ENCODE results near the gene KHK.
A peak's percentile ranks its signal among the peaks of the same experiment; 100 is the strongest.

KHK gene

DNA sequence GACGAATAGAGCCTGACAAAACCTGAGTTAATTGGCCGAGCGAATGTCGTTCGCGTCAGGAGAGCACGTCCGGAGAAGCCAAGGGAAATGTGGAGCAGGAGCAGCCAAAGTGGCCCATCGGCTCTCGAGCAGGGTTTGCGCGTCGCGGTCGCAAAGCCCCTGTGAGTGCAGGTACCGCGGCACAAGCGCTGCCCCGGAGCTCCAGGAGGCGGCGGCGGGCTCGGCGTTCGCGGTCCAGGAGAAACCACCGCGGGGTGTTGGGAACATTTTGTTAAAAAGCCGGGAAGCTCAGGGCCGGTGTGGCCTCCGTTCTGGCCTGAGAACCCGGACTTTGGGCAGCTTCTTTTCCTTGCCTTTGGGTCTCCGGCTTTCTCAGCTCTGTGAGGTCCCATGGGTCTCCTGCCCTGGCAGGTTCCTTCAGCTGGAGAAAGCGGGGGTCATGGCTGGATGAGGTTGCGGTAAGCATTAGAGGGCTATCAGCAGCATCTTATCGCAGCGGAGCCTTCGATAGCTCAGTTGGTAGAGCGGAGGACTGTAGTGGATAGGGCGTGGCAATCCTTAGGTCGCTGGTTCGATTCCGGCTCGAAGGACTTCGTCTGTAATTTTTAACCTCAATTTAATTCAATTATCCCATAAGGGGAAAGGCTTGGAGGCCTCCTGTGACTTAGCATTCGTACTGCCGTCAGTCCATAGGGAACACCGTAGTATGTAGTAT is 36.1 kb upstream of the KHK start:
- H3K9me3 ChIP-seq (ENCODE audit: insufficient read depth, low read depth, low read length) = no peaks in the 10 kb centered on the region
- no peak overlapping the region for H3K27ac ChIP-seq (ENCODE audit: low read length)
- no peaks in the 10 kb centered on the region for H3K4me1 ChIP-seq (ENCODE audit: insufficient read depth, low read length)
- H3K4me3 ChIP-seq (ENCODE audit: low read length) = peak overlapping the region; percentile 73
- H3K36me3 ChIP-seq (ENCODE audit: insufficient read depth, low read depth, low read length) = peaks cover 21% of the 10 kb centered on the region
- peak overlapping the region; percentile 80 for H3K9ac ChIP-seq (ENCODE audit: low read depth, low read length)
- H3K27me3 ChIP-seq (ENCODE audit: insufficient read depth, low read length) = no peaks in the 10 kb centered on the region

DNA sequence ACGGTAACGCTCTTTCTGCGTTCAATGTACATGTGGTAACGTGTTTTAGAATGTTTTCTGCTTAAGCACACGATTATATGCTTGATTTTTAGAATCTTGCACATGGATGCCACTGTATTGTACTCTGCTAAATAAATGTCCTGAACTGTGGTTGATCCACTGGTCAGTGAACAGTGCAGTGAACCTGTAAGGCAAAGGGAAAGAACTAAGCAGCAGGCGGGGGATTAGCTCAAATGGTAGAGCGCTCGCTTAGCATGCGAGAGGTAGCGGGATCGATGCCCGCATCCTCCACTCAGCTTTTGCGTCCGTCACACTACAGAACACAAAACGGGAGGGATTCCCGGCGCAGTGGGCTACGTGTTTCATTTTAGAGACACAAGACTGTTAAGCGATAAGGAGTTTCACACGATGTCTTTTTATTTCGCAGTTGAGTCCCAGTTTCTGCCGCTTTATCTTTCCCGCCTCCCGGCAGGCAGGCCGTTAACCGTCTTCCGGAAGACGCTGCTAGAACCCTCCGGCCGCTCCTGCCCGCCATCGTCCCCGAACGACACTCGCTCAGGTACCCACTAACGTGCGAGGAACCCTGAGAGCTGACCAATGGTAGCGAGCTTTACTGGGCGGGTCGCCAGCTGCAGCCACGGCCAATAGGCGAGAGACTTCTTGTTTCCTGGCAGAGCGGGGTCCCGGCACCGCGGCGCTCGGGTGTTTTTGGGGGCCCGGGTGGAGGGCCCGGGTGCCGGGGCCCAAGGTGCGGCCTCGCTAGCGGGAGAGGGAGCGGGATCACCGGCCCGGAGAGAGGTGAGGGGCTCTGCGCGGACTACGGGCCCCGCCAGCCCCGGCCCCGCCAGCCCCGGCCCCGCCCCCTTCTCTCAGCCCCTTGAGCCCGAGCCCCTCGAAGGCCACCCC is 35.3 kb upstream of the KHK start, which contains the start of gene AGBL5:
Gene AGBL5 (plus strand): TSS at position 673 of the 906 bp plus-strand sequence. CDS start 1,291 bp downstream, outside the sequence.
- H3K4me3 ChIP-seq (ENCODE audit: low read length) = peak within 1 kb of the TSS; percentile 73
- no peaks in the 10 kb centered on the region for H3K27me3 ChIP-seq (ENCODE audit: insufficient read depth, low read length)
- H3K4me1 ChIP-seq (ENCODE audit: insufficient read depth, low read length) = no peaks in the 10 kb centered on the region
- no peak within 1 kb of the TSS for H3K27ac ChIP-seq (ENCODE audit: low read length)
- peak within 1 kb of the TSS; percentile 87 for H3K9ac ChIP-seq (ENCODE audit: low read depth, low read length)
- H3K36me3 ChIP-seq (ENCODE audit: insufficient read depth, low read depth, low read length) = peaks cover 29% of the 10 kb centered on the region
- H3K9me3 ChIP-seq (ENCODE audit: insufficient read depth, low read depth, low read length) = no peaks in the 10 kb centered on the region

DNA sequence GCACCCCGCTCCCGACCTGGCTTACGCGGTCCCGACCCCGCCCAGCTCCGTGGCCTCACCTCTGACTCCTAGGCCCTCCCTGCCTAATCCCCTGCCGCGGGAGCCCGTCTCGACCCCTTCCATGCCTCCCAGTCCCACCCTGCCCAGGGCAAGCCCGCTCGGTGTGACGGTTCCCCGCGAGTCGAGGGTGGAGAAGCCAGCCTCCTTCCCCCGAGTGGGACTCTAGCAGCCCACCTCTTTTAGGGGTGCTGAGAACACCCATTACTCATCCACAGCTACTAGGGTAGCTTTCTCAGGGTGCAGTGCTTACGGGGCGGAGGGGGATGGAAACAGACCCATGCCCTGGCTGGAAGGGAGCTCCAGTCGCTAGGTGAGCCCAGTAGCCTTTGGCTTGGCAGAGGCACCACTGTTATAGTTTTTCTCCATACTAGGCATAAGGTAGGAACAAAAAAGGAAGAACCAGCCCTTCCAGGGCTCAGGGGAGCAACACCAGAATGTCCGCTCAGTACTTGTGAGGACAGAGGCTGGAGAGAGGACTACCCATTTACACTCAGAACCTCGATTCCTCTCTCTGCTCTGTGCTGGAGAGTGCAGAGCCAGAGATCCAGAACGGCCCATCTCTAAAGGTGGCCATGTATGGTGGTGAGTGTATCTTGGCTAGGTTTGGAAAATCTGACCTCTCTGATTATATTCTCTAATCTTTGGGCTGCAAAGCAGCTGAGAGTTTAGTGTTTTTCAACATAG is 34.5 kb upstream of the KHK start:
- H3K4me3 ChIP-seq (ENCODE audit: low read length) = peak overlapping the region; percentile 73
- H3K4me1 ChIP-seq (ENCODE audit: insufficient read depth, low read length) = no peaks in the 10 kb centered on the region
- H3K27me3 ChIP-seq (ENCODE audit: insufficient read depth, low read length) = no peaks in the 10 kb centered on the region
- H3K9ac ChIP-seq (ENCODE audit: low read depth, low read length) = peak overlapping the region; percentile 87
- H3K36me3 ChIP-seq (ENCODE audit: insufficient read depth, low read depth, low read length) = peaks cover 37% of the 10 kb centered on the region
- no peak overlapping the region for H3K27ac ChIP-seq (ENCODE audit: low read length)
- no peaks in the 10 kb centered on the region for H3K9me3 ChIP-seq (ENCODE audit: insufficient read depth, low read depth, low read length)

DNA sequence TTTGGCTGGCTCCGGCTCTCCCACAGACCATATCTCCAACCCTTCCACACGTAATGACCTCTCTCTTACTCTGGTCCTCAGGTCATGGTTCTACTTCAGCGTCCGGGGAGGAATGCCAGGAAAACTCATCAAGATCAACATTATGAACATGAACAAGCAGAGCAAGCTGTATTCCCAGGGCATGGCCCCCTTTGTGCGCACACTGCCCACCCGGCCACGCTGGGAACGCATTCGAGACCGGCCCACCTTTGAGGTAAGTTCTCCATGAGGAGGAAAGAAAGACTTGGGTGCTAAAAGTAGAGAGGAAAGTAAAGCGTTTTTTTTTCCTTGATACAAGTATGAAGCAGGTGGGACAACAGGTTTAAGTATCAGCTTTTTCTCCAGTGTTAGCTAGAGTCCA is 33.3 kb upstream of the KHK start:
- H3K4me1 ChIP-seq (ENCODE audit: insufficient read depth, low read length) = no peaks in the 10 kb centered on the region
- no peak overlapping the region for H3K4me3 ChIP-seq (ENCODE audit: low read length)
- no peak overlapping the region for H3K9ac ChIP-seq (ENCODE audit: low read depth, low read length)
- H3K27ac ChIP-seq (ENCODE audit: low read length) = no peak overlapping the region
- H3K36me3 ChIP-seq (ENCODE audit: insufficient read depth, low read depth, low read length) = peaks cover 48% of the 10 kb centered on the region
- H3K27me3 ChIP-seq (ENCODE audit: insufficient read depth, low read length) = no peaks in the 10 kb centered on the region
- H3K9me3 ChIP-seq (ENCODE audit: insufficient read depth, low read depth, low read length) = no peaks in the 10 kb centered on the region

DNA sequence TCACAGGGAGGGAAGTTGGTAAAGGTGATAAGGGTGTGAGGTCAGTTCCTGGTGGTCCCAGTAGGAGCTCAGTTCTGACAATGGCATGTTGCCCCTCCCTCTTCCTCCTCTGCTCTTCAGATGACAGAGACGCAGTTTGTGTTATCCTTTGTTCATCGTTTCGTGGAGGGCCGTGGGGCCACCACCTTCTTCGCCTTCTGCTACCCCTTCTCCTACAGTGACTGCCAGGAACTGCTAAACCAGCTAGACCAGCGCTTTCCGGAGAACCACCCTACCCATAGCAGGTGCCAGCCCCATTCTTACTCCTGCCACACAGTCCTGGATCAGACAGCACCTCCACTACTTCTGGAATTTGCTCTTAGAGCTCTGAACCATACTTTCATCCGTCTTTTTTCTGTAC is 32.8 kb upstream of the KHK start:
- H3K36me3 ChIP-seq (ENCODE audit: insufficient read depth, low read depth, low read length) = peaks cover 53% of the 10 kb centered on the region
- no peaks in the 10 kb centered on the region for H3K9me3 ChIP-seq (ENCODE audit: insufficient read depth, low read depth, low read length)
- H3K9ac ChIP-seq (ENCODE audit: low read depth, low read length) = no peak overlapping the region
- H3K27ac ChIP-seq (ENCODE audit: low read length) = no peak overlapping the region
- no peak overlapping the region for H3K4me3 ChIP-seq (ENCODE audit: low read length)
- no peaks in the 10 kb centered on the region for H3K4me1 ChIP-seq (ENCODE audit: insufficient read depth, low read length)
- no peaks in the 10 kb centered on the region for H3K27me3 ChIP-seq (ENCODE audit: insufficient read depth, low read length)

DNA sequence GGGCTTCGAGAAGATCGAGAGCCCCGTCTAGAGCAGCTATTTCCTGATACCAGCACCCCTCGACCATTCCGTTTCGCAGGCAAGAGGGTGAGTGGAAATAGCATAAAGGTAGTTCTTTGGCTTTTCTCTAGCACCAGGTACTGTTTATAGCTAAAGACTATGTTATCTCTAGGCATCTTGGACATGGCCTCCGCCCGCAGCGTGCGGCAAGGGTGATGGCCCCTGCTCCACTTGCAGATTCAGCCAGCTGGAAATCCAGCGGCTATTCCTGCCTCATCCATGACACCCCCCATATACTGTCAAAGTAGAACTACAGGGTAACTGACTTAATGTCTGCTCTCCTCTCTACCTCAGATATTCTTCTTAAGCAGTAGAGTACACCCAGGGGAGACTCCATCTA is 31.9 kb upstream of the KHK start:
- no peaks in the 10 kb centered on the region for H3K9me3 ChIP-seq (ENCODE audit: insufficient read depth, low read depth, low read length)
- H3K36me3 ChIP-seq (ENCODE audit: insufficient read depth, low read depth, low read length) = peaks cover 62% of the 10 kb centered on the region
- no peaks in the 10 kb centered on the region for H3K4me1 ChIP-seq (ENCODE audit: insufficient read depth, low read length)
- no peak overlapping the region for H3K27ac ChIP-seq (ENCODE audit: low read length)
- H3K9ac ChIP-seq (ENCODE audit: low read depth, low read length) = no peak overlapping the region
- no peaks in the 10 kb centered on the region for H3K27me3 ChIP-seq (ENCODE audit: insufficient read depth, low read length)
- H3K4me3 ChIP-seq (ENCODE audit: low read length) = no peak overlapping the region

DNA sequence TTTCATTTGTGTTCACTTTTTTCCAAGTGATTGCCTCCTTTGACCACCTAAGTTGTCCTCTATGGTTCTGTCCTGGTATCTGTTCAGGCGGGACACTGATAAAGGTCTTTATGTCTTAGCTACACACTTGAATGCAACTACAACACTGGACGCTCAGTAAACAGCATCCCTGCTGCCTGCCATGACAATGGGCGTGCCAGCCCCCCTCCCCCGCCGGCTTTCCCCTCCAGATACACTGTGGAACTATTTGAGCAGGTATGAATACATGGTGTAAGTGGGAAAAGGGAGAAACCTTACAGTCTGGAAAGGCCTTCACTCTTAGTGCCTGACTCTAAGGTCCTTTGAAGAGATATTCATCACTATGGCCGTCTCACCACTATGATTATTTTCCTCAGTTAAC is 29.4 kb upstream of the KHK start:
- no peak overlapping the region for H3K4me3 ChIP-seq (ENCODE audit: low read length)
- H3K27ac ChIP-seq (ENCODE audit: low read length) = no peak overlapping the region
- no peaks in the 10 kb centered on the region for H3K9me3 ChIP-seq (ENCODE audit: insufficient read depth, low read depth, low read length)
- H3K36me3 ChIP-seq (ENCODE audit: insufficient read depth, low read depth, low read length) = peaks cover 70% of the 10 kb centered on the region
- H3K4me1 ChIP-seq (ENCODE audit: insufficient read depth, low read length) = no peaks in the 10 kb centered on the region
- H3K27me3 ChIP-seq (ENCODE audit: insufficient read depth, low read length) = no peaks in the 10 kb centered on the region
- no peak overlapping the region for H3K9ac ChIP-seq (ENCODE audit: low read depth, low read length)

DNA sequence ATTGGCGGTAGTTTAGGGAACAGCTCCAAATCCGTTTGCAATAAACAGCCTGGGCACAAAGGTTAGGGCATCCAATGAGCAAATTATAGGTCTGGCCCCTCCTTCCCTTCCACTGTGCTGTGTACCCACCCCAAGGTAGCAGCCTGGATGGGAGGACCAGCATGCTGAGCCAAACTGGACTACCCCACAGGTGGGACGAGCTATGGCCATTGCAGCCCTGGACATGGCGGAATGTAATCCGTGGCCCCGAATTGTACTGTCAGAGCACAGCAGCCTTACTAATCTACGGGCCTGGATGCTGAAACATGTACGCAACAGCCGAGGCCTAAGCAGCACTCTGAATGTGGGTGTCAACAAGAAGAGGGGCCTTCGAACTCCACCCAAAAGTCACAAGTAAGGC is 28.4 kb upstream of the KHK start:
- Histone ChIP-seq H3K4me3 (ENCODE audit: low read length) (no peak overlapping the region), H3K27ac (ENCODE audit: low read length) (no peak overlapping the region), H3K27me3 (ENCODE audit: insufficient read depth, low read length) (no peaks in the 10 kb centered on the region), H3K9ac (ENCODE audit: low read depth, low read length) (no peak overlapping the region), H3K36me3 (ENCODE audit: insufficient read depth, low read depth, low read length) (peaks cover 78% of the 10 kb centered on the region), H3K4me1 (ENCODE audit: insufficient read depth, low read length) (no peaks in the 10 kb centered on the region), H3K9me3 (ENCODE audit: insufficient read depth, low read depth, low read length) (no peaks in the 10 kb centered on the region)

DNA sequence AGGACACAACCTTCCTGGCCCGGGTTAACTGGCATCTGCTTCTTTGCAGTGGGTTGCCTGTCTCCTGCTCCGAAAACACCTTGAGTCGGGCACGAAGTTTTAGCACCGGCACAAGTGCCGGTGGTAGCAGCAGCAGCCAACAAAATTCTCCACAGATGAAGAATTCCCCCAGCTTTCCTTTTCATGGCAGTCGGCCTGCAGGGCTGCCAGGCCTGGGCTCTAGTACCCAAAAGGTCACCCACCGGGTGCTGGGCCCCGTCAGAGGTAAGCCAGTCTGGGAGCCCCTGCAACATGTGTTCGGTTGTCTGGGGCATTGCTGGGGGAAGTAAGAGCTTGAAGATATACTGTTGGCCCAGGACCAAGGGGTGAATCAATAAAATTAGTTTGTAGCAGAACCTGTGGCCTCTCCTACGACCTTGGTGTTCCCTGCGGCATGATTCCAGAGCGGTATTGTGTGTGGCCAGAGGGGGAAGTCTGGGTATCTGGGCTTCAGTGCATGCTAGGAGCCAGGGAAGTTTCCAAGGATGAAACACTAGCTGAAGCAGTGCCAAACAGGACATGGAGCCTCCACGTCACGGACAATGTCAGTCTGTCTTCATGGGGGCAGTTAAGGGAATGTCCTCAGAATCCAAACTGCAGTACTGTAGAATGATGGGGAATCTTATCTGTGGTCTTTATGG is 27.3 kb upstream of the KHK start:
- H3K36me3 ChIP-seq (ENCODE audit: insufficient read depth, low read depth, low read length) = peaks cover 69% of the 10 kb centered on the region

DNA sequence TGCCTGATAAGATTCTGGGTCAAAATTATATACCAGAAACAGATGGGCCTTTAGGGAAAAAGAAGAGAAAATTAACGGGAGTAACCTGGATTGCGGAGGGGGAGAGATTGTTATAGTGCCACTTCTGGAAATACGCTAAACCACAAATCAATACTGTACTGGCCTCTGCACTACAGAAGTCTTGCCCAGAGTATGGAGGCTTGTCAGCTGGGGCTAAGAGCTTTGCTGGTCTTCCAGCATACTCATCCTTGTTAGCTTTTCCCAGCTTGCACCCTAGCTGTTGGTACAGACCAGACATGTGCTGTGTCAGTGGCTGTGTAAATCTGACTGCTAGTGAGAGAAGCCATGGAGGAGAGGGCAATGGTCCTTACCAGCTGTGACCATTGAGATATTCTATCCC is 26.2 kb upstream of the KHK start:
- H3K4me3 ChIP-seq (ENCODE audit: low read length) = no peak overlapping the region
- peaks cover 61% of the 10 kb centered on the region for H3K36me3 ChIP-seq (ENCODE audit: insufficient read depth, low read depth, low read length)
- no peaks in the 10 kb centered on the region for H3K27me3 ChIP-seq (ENCODE audit: insufficient read depth, low read length)
- H3K9me3 ChIP-seq (ENCODE audit: insufficient read depth, low read depth, low read length) = no peaks in the 10 kb centered on the region
- H3K4me1 ChIP-seq (ENCODE audit: insufficient read depth, low read length) = no peaks in the 10 kb centered on the region
- no peak overlapping the region for H3K27ac ChIP-seq (ENCODE audit: low read length)
- H3K9ac ChIP-seq (ENCODE audit: low read depth, low read length) = no peak overlapping the region

More for the DNA sequence above, 27.3 kb upstream of the KHK start:
- H3K27ac ChIP-seq (ENCODE audit: low read length) = no peak overlapping the region
- no peaks in the 10 kb centered on the region for H3K4me1 ChIP-seq (ENCODE audit: insufficient read depth, low read length)
- no peak overlapping the region for H3K9ac ChIP-seq (ENCODE audit: low read depth, low read length)
- H3K27me3 ChIP-seq (ENCODE audit: insufficient read depth, low read length) = no peaks in the 10 kb centered on the region
- no peak overlapping the region for H3K4me3 ChIP-seq (ENCODE audit: low read length)
- no peaks in the 10 kb centered on the region for H3K9me3 ChIP-seq (ENCODE audit: insufficient read depth, low read depth, low read length)

DNA sequence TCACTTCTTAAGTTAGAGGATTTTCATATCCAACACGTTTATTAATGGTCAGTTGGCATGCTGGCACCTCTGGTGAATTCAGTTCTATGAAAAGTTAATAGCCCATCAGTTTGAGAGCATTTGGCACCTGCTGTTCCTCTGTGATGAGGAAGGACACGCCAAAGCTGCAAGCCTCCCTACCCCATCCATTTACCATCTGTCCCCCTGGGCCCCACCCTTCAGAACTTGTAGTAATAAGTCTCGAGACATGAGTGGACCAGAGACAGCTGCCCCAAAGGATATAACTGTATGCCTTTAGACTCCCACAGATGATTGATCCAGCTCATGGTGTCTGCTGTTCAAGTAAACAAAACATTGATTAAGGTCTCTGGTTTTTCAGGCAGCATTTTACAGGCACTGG is 21.4 kb upstream of the KHK start:
- Histone ChIP-seq H3K9ac (ENCODE audit: low read depth, low read length) (no peak overlapping the region), H3K27ac (ENCODE audit: low read length) (no peak overlapping the region), H3K9me3 (ENCODE audit: insufficient read depth, low read depth, low read length) (no peaks in the 10 kb centered on the region), H3K27me3 (ENCODE audit: insufficient read depth, low read length) (no peaks in the 10 kb centered on the region), H3K4me3 (ENCODE audit: low read length) (no peak overlapping the region), H3K4me1 (ENCODE audit: insufficient read depth, low read length) (peaks cover under 1% of the 10 kb centered on the region; the same call in 1 of the 2 replicates), H3K36me3 (ENCODE audit: insufficient read depth, low read depth, low read length) (peaks cover 50% of the 10 kb centered on the region)
